HG02678 (cell line): ENCODE data around the gene TINAG.
A peak's percentile ranks its signal among the peaks of the same experiment; 100 is the strongest.

Experiments
- ATAC-seq: cut with Tn5 transposase; IDR thresholded peaks from one replicate; pipeline ENCODE4 v1.9.1; 2021; ENCODE audit warnings: mild to moderate bottlenecking, moderate library complexity; ENCODE audit not compliant: unreplicated experiment

TINAG gene

GRCh38 chr6:54308289-54308985 lies at the start of gene TINAG:
Gene TINAG, plus strand, starts transcription at chr6:54308441. Its CDS starts 110 bp downstream, at chr6:54308551.
- ATAC-seq, result peak; percentile 48

- no peak for ATAC-seq
These were observed 48.2 kb upstream of the TINAG start for GRCh38 chr6:54260025-54260424.

GRCh38 chr6:54262499-54262898 lies 45.7 kb upstream of the TINAG start:
- no peak for ATAC-seq

- ATAC-seq, result no peak
These were observed 45.3 kb upstream of the TINAG start for GRCh38 chr6:54262971-54263370.

- no peak for ATAC-seq
These were observed 43.5 kb upstream of the TINAG start for GRCh38 chr6:54264581-54265272.

GRCh38 chr6:54266400-54266923 lies 41.8 kb upstream of the TINAG start:
- no peak for ATAC-seq

- ATAC-seq, result no peak
These were observed 40.4 kb upstream of the TINAG start for GRCh38 chr6:54267798-54268197.

GRCh38 chr6:54273214-54273820 lies 34.9 kb upstream of the TINAG start:
- no peak for ATAC-seq

GRCh38 chr6:54274383-54274782 lies 33.9 kb upstream of the TINAG start:
- no peak for ATAC-seq

- ATAC-seq, result no peak
These were observed 26.1 kb upstream of the TINAG start for GRCh38 chr6:54282186-54282585.

- no peak for ATAC-seq
These were observed 23.9 kb upstream of the TINAG start for GRCh38 chr6:54284161-54284860.

GRCh38 chr6:54285595-54285994 lies 22.6 kb upstream of the TINAG start:
- ATAC-seq, result no peak

GRCh38 chr6:54286141-54286540 lies 22.1 kb upstream of the TINAG start:
- ATAC-seq, result no peak

- ATAC-seq, result no peak
These were observed 19.8 kb upstream of the TINAG start for GRCh38 chr6:54288474-54288873.

- no peak for ATAC-seq
These were observed 18.8 kb upstream of the TINAG start for GRCh38 chr6:54289426-54289825.

GRCh38 chr6:54291146-54291545 lies 17.1 kb upstream of the TINAG start:
- peak; percentile 70 for ATAC-seq

GRCh38 chr6:54291738-54292137 lies 16.5 kb upstream of the TINAG start:
- peak; percentile 91 for ATAC-seq

GRCh38 chr6:54294965-54295532 lies 13.2 kb upstream of the TINAG start:
- ATAC-seq, result no peak

- no peak for ATAC-seq
These were observed 8.5 kb upstream of the TINAG start for GRCh38 chr6:54299542-54300269.

GRCh38 chr6:54301770-54302169 lies 6.5 kb upstream of the TINAG start:
- no peak for ATAC-seq
